ENCODE measurements around the gene FCN2.

The FCN2 gene

GRCh38 chr9:134889386-134890154, 9.0 kb downstream of the FCN2 start:
- no peak for DNase-seq

- DNase-seq, result no peak
Observed at GRCh38 chr9:134890155-134890495, 9.5 kb downstream of the FCN2 start.

GRCh38 chr9:134891053-134891452, 10.4 kb downstream of the FCN2 start:
- no peak for DNase-seq

GRCh38 chr9:134891713-134892112, 11.1 kb downstream of the FCN2 start:
- DNase-seq, result no peak

- DNase-seq, result peak in 1 of 2 experiments; percentile 40
Observed at GRCh38 chr9:134892221-134892620, 11.6 kb downstream of the FCN2 start.

GRCh38 chr9:134892820-134893420, 12.3 kb downstream of the FCN2 start:
- DNase-seq, result no peak

GRCh38 chr9:134894136-134894860, 13.7 kb downstream of the FCN2 start:
- no peak for DNase-seq

GRCh38 chr9:134895097-134895496, 14.5 kb downstream of the FCN2 start:
- DNase-seq, result no peak

- DNase-seq, result no peak
Observed at GRCh38 chr9:134895567-134895907, 14.9 kb downstream of the FCN2 start.

GRCh38 chr9:134895908-134896833, 15.6 kb downstream of the FCN2 start:
- peak; percentile 95 to 99 for DNase-seq

GRCh38 chr9:134896834-134897583, 16.4 kb downstream of the FCN2 start:
- no peak for DNase-seq

GRCh38 chr9:134897584-134898170, 17.1 kb downstream of the FCN2 start:
- DNase-seq, result no peak

GRCh38 chr9:134898319-134898718, 17.7 kb downstream of the FCN2 start:
- no peak for DNase-seq

GRCh38 chr9:134899168-134899567, 18.6 kb downstream of the FCN2 start:
- DNase-seq, result no peak

- DNase-seq, result peak in 1 of 2 experiments; percentile 23
Observed at GRCh38 chr9:134899818-134900217, 19.2 kb downstream of the FCN2 start.

- no peak for DNase-seq
Observed at GRCh38 chr9:134902936-134903335, 22.3 kb downstream of the FCN2 start.

GRCh38 chr9:134908524-134909309, 28.1 kb downstream of the FCN2 start:
- no peak for DNase-seq

GRCh38 chr9:134909511-134910481, 29.2 kb downstream of the FCN2 start:
- no peak for DNase-seq

GRCh38 chr9:134912126-134912840, 31.7 kb downstream of the FCN2 start:
- no peak for DNase-seq
